Neural crest cell (in vitro differentiated cells): ENCODE results near the gene SSBP3. TPM values are rescaled to one million over a fixed set of nuclear protein-coding genes. Genes with fewer than 3 reads are reported as not detected.
"Not testable (repeated sequence)": the region's sequence is repeated elsewhere in the genome, so short reads cannot be mapped to it uniquely, and the experiment has no call there.

Experiments used
- DNase-seq: peaks from one replicate; pipeline ENCODE4 v3.0.0; 2021; ENCODE audit warnings: low read depth, mixed read lengths, low spot score
- H3K27ac Mint-ChIP-seq: one replicate; pipeline ENCODE4 v1.8.0; 2021; ENCODE audit warnings: mild to moderate bottlenecking, mixed read lengths; ENCODE audit not compliant: unreplicated experiment
- H3K27me3 Mint-ChIP-seq: 2 replicates; pipeline ENCODE4 v1.8.0; 2021; ENCODE audit warnings: low read depth, mild to moderate bottlenecking, mixed read lengths
- H3K36me3 Mint-ChIP-seq: 2 replicates; pipeline ENCODE4 v1.8.0; 2021; ENCODE audit warnings: low read depth, mild to moderate bottlenecking, mixed read lengths
- H3K4me1 Mint-ChIP-seq: 2 replicates; pipeline ENCODE4 v1.8.0; 2021; ENCODE audit warnings: mixed read lengths
- H3K4me3 Mint-ChIP-seq: one replicate; pipeline ENCODE4 v1.8.0; 2021; ENCODE audit warnings: mild to moderate bottlenecking, mixed read lengths
- H3K9me3 Mint-ChIP-seq: 2 replicates; pipeline ENCODE4 v1.8.0; 2021; ENCODE audit warnings: mixed read lengths
- CTCF ChIP-seq: fragments of 200-600 bp; sonication (generic); conservative IDR thresholded peaks from 2 replicates; pipeline ENCODE4 v1.5.0; 2021; ENCODE audit warnings: antibody characterized with exemption, mild to moderate bottlenecking
- total RNA-seq: library from RNA; stranded (reverse); gene quantifications from 2 replicates; pipeline ENCODE4 v1.2.1, GENCODE V29; 2021

SSBP3 gene
- total RNA-seq, 1 donor from 2014 or later, result 94.3 TPM

DNA sequence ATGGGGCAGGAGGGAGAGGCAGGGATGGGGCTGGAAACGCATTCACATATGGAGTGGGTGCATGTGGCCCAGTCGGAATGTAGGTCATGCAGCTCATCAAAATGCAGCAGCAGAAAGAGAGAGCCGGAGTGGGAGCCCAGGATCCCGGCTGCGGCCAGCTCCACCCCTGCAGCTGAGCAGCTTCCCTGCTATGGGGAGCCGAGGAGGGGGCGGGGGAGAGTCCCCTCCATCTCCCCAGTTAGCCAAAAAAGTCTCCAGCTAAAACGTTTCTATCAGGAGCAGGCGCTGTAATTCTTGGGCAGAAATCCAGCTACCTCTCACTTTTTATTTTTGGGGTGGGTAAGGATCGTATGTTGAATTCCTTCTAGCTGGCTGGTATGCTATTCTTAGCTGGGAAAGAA is 166.6 kb downstream of the SSBP3 start:
- TF ChIP-seq CTCF, result no peak
- DNase-seq, result no peak
- H3K27me3 Mint-ChIP-seq, result no peaks in the 10 kb centered on the region
- peaks cover 20% of the 10 kb centered on the region for H3K36me3 Mint-ChIP-seq
- no peak overlapping the region for H3K4me3 Mint-ChIP-seq
- no peak overlapping the region for H3K27ac Mint-ChIP-seq
- H3K9me3 Mint-ChIP-seq, result no peaks in the 10 kb centered on the region
- H3K4me1 Mint-ChIP-seq, result peaks cover 5% of the 10 kb centered on the region

- no peak for TF ChIP-seq CTCF
- H3K36me3 Mint-ChIP-seq, result peaks cover 20% of the 10 kb centered on the region
- no peak for DNase-seq
- H3K9me3 Mint-ChIP-seq, result no peaks in the 10 kb centered on the region
- H3K4me3 Mint-ChIP-seq, result no peak overlapping the region
- peaks cover 5% of the 10 kb centered on the region for H3K4me1 Mint-ChIP-seq
- no peaks in the 10 kb centered on the region for H3K27me3 Mint-ChIP-seq
- H3K27ac Mint-ChIP-seq, result no peak overlapping the region
Measured at GRCh38 chr1:54239035-54239383, 167.2 kb downstream of the SSBP3 start.

GRCh38 chr1:54238353-54239034 is 167.7 kb downstream of the SSBP3 start:
- Mint-ChIP-seq H3K27ac (no peak overlapping the region), H3K4me3 (no peak overlapping the region), H3K36me3 (peaks cover 20% of the 10 kb centered on the region), H3K4me1 (peaks cover 5% of the 10 kb centered on the region), H3K9me3 (no peaks in the 10 kb centered on the region), H3K27me3 (no peaks in the 10 kb centered on the region)
- no peak for DNase-seq
- TF ChIP-seq CTCF, result no peak

- H3K4me3 Mint-ChIP-seq, result no peak overlapping the region
- peaks cover 5% of the 10 kb centered on the region for H3K4me1 Mint-ChIP-seq
- H3K27ac Mint-ChIP-seq, result no peak overlapping the region
- no peaks in the 10 kb centered on the region for H3K27me3 Mint-ChIP-seq
- DNase-seq, result no peak
- no peak for TF ChIP-seq CTCF
- H3K9me3 Mint-ChIP-seq, result no peaks in the 10 kb centered on the region
- H3K36me3 Mint-ChIP-seq, result peaks cover 18% of the 10 kb centered on the region
Measured at GRCh38 chr1:54237586-54237985, 168.6 kb downstream of the SSBP3 start.

GRCh38 chr1:54234284-54234683 is 171.9 kb downstream of the SSBP3 start:
- H3K4me1 Mint-ChIP-seq, result peaks cover 9% of the 10 kb centered on the region
- H3K27me3 Mint-ChIP-seq, result no peaks in the 10 kb centered on the region
- TF ChIP-seq CTCF, result no peak
- no peak overlapping the region for H3K27ac Mint-ChIP-seq
- H3K4me3 Mint-ChIP-seq, result no peak overlapping the region
- DNase-seq, result no peak
- no peaks in the 10 kb centered on the region for H3K9me3 Mint-ChIP-seq
- peaks cover 26% of the 10 kb centered on the region for H3K36me3 Mint-ChIP-seq

DNA sequence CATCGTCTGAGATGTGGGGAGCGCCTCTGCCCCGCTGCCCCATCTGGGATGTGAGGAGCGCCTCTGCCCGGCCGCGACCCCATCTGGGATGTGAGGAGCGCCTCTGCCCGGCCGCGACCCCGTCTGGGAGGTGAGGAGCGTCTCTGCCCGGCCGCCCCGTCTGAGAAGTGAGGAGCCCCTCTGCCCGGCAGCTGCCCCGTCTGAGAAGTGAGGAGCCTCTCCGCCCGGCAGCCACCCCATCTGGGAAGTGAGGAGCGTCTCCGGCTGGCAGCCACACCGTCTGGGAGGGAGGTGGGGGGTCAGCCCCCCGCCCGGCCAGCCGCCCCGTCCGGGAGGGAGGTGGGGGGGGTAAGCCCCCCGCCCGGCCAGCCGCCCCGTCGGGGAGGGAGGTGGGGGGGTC is 173.0 kb downstream of the SSBP3 start:
- DNase-seq, result not testable (repeated sequence)

More for the DNA sequence above, 173.0 kb downstream of the SSBP3 start:
- H3K27me3 Mint-ChIP-seq, H3K27ac Mint-ChIP-seq, H3K4me3 Mint-ChIP-seq, H3K9me3 Mint-ChIP-seq: not testable (repeated sequence)
- Mint-ChIP-seq H3K36me3 (peaks cover 24% of the 10 kb centered on the region), H3K4me1 (peaks cover 12% of the 10 kb centered on the region)
